ENCODE measurements around the gene CX3CR1.

CX3CR1 gene

GRCh38 chr3:39278616-39278935, 1.3 kb downstream of the CX3CR1 start:
- peaks cover 39% of the 10 kb centered on the region for H3K27me3 ChIP-seq (ENCODE audit: insufficient read depth, low read length)
- no peaks in the 10 kb centered on the region for H3K4me1 ChIP-seq (ENCODE audit: control insufficient read depth, insufficient read depth, low read length, unreplicated experiment)
- no peak overlapping the region for H3K27ac ChIP-seq (ENCODE audit: low read depth, low read length)

GRCh38 chr3:39277893-39278615, 1.8 kb downstream of the CX3CR1 start:
- Histone ChIP-seq H3K27me3 (ENCODE audit: insufficient read depth, low read length) (peaks cover 44% of the 10 kb centered on the region), H3K27ac (ENCODE audit: low read depth, low read length) (no peak overlapping the region), H3K79me2 (ENCODE audit: control insufficient read depth, insufficient read depth, low read length, unreplicated experiment) (no peaks in the 10 kb centered on the region), H2AFZ (ENCODE audit: low read length, unreplicated experiment) (no peak overlapping the region), H3K4me1 (ENCODE audit: control insufficient read depth, insufficient read depth, low read length, unreplicated experiment) (no peaks in the 10 kb centered on the region), H3K4me3 (ENCODE audit: low read depth, low read length) (no peak overlapping the region), H3K36me3 (ENCODE audit: insufficient read depth, low read length) (no peaks in the 10 kb centered on the region)

More at GRCh38 chr3:39278616-39278935, 1.3 kb downstream of the CX3CR1 start:
- no peaks in the 10 kb centered on the region for H3K79me2 ChIP-seq (ENCODE audit: control insufficient read depth, insufficient read depth, low read length, unreplicated experiment)
- H3K36me3 ChIP-seq (ENCODE audit: insufficient read depth, low read length), result no peaks in the 10 kb centered on the region
- H2AFZ ChIP-seq (ENCODE audit: low read length, unreplicated experiment), result no peak overlapping the region
- H3K4me3 ChIP-seq (ENCODE audit: low read depth, low read length), result no peak overlapping the region

GRCh38 chr3:39276746-39277145, 3.1 kb downstream of the CX3CR1 start:
- no peaks in the 10 kb centered on the region for H3K4me1 ChIP-seq (ENCODE audit: control insufficient read depth, insufficient read depth, low read length, unreplicated experiment)
- no peaks in the 10 kb centered on the region for H3K79me2 ChIP-seq (ENCODE audit: control insufficient read depth, insufficient read depth, low read length, unreplicated experiment)
- H3K4me3 ChIP-seq (ENCODE audit: low read depth, low read length), result no peak overlapping the region
- H3K27me3 ChIP-seq (ENCODE audit: insufficient read depth, low read length), result peaks cover 51% of the 10 kb centered on the region
- H3K36me3 ChIP-seq (ENCODE audit: insufficient read depth, low read length), result no peaks in the 10 kb centered on the region
- no peak overlapping the region for H3K27ac ChIP-seq (ENCODE audit: low read depth, low read length)
- H2AFZ ChIP-seq (ENCODE audit: low read length, unreplicated experiment), result no peak overlapping the region

GRCh38 chr3:39275963-39276593, 3.8 kb downstream of the CX3CR1 start:
- H3K36me3 ChIP-seq (ENCODE audit: insufficient read depth, low read length), result no peaks in the 10 kb centered on the region
- H3K4me1 ChIP-seq (ENCODE audit: control insufficient read depth, insufficient read depth, low read length, unreplicated experiment), result no peaks in the 10 kb centered on the region
- H3K27me3 ChIP-seq (ENCODE audit: insufficient read depth, low read length), result peaks cover 57% of the 10 kb centered on the region
- H3K4me3 ChIP-seq (ENCODE audit: low read depth, low read length), result no peak overlapping the region
- no peak overlapping the region for H3K27ac ChIP-seq (ENCODE audit: low read depth, low read length)
- H3K79me2 ChIP-seq (ENCODE audit: control insufficient read depth, insufficient read depth, low read length, unreplicated experiment), result no peaks in the 10 kb centered on the region
- H2AFZ ChIP-seq (ENCODE audit: low read length, unreplicated experiment), result no peak overlapping the region

- Histone ChIP-seq H2AFZ (ENCODE audit: low read length, unreplicated experiment) (no peak overlapping the region), H3K4me3 (ENCODE audit: low read depth, low read length) (no peak overlapping the region), H3K4me1 (ENCODE audit: control insufficient read depth, insufficient read depth, low read length, unreplicated experiment) (no peaks in the 10 kb centered on the region), H3K79me2 (ENCODE audit: control insufficient read depth, insufficient read depth, low read length, unreplicated experiment) (no peaks in the 10 kb centered on the region), H3K36me3 (ENCODE audit: insufficient read depth, low read length) (no peaks in the 10 kb centered on the region), H3K27ac (ENCODE audit: low read depth, low read length) (no peak overlapping the region), H3K27me3 (ENCODE audit: insufficient read depth, low read length) (peaks cover 65% of the 10 kb centered on the region)
Observed at GRCh38 chr3:39275052-39275451, 4.8 kb downstream of the CX3CR1 start.

GRCh38 chr3:39273119-39273518, 6.7 kb downstream of the CX3CR1 start:
- no peak overlapping the region for H2AFZ ChIP-seq (ENCODE audit: low read length, unreplicated experiment)
- peaks cover 77% of the 10 kb centered on the region for H3K27me3 ChIP-seq (ENCODE audit: insufficient read depth, low read length)
- no peak overlapping the region for H3K4me3 ChIP-seq (ENCODE audit: low read depth, low read length)
- no peaks in the 10 kb centered on the region for H3K36me3 ChIP-seq (ENCODE audit: insufficient read depth, low read length)
- H3K4me1 ChIP-seq (ENCODE audit: control insufficient read depth, insufficient read depth, low read length, unreplicated experiment), result no peaks in the 10 kb centered on the region
- no peaks in the 10 kb centered on the region for H3K79me2 ChIP-seq (ENCODE audit: control insufficient read depth, insufficient read depth, low read length, unreplicated experiment)
- no peak overlapping the region for H3K27ac ChIP-seq (ENCODE audit: low read depth, low read length)

GRCh38 chr3:39272191-39272590, 7.6 kb downstream of the CX3CR1 start:
- no peak overlapping the region for H2AFZ ChIP-seq (ENCODE audit: low read length, unreplicated experiment)
- H3K27me3 ChIP-seq (ENCODE audit: insufficient read depth, low read length), result peaks cover 77% of the 10 kb centered on the region
- no peaks in the 10 kb centered on the region for H3K4me1 ChIP-seq (ENCODE audit: control insufficient read depth, insufficient read depth, low read length, unreplicated experiment)
- H3K36me3 ChIP-seq (ENCODE audit: insufficient read depth, low read length), result no peaks in the 10 kb centered on the region
- no peak overlapping the region for H3K27ac ChIP-seq (ENCODE audit: low read depth, low read length)
- H3K79me2 ChIP-seq (ENCODE audit: control insufficient read depth, insufficient read depth, low read length, unreplicated experiment), result no peaks in the 10 kb centered on the region
- no peak overlapping the region for H3K4me3 ChIP-seq (ENCODE audit: low read depth, low read length)

- H3K4me3 ChIP-seq (ENCODE audit: low read depth, low read length), result no peak overlapping the region
- no peak overlapping the region for H3K27ac ChIP-seq (ENCODE audit: low read depth, low read length)
- H2AFZ ChIP-seq (ENCODE audit: low read length, unreplicated experiment), result no peak overlapping the region
- H3K27me3 ChIP-seq (ENCODE audit: insufficient read depth, low read length), result peaks cover 73% of the 10 kb centered on the region
- H3K4me1 ChIP-seq (ENCODE audit: control insufficient read depth, insufficient read depth, low read length, unreplicated experiment), result no peaks in the 10 kb centered on the region
- H3K36me3 ChIP-seq (ENCODE audit: insufficient read depth, low read length), result no peaks in the 10 kb centered on the region
- no peaks in the 10 kb centered on the region for H3K79me2 ChIP-seq (ENCODE audit: control insufficient read depth, insufficient read depth, low read length, unreplicated experiment)
Observed at GRCh38 chr3:39271363-39271914, 8.4 kb downstream of the CX3CR1 start.

- Histone ChIP-seq H3K4me3 (ENCODE audit: low read depth, low read length) (no peak overlapping the region), H3K4me1 (ENCODE audit: control insufficient read depth, insufficient read depth, low read length, unreplicated experiment) (no peaks in the 10 kb centered on the region), H3K27ac (ENCODE audit: low read depth, low read length) (no peak overlapping the region), H3K36me3 (ENCODE audit: insufficient read depth, low read length) (no peaks in the 10 kb centered on the region), H2AFZ (ENCODE audit: low read length, unreplicated experiment) (no peak overlapping the region), H3K27me3 (ENCODE audit: insufficient read depth, low read length) (peaks cover 77% of the 10 kb centered on the region), H3K79me2 (ENCODE audit: control insufficient read depth, insufficient read depth, low read length, unreplicated experiment) (no peaks in the 10 kb centered on the region)
Observed at GRCh38 chr3:39269528-39269927, 10.3 kb downstream of the CX3CR1 start.

GRCh38 chr3:39268549-39268900, 11.3 kb downstream of the CX3CR1 start:
- H2AFZ ChIP-seq (ENCODE audit: low read length, unreplicated experiment), result no peak overlapping the region
- no peak overlapping the region for H3K27ac ChIP-seq (ENCODE audit: low read depth, low read length)

More at GRCh38 chr3:39268549-39268900, 11.3 kb downstream of the CX3CR1 start:
- Histone ChIP-seq H3K4me3 (ENCODE audit: low read depth, low read length) (no peak overlapping the region), H3K27me3 (ENCODE audit: insufficient read depth, low read length) (peaks cover 81% of the 10 kb centered on the region), H3K4me1 (ENCODE audit: control insufficient read depth, insufficient read depth, low read length, unreplicated experiment) (no peaks in the 10 kb centered on the region), H3K79me2 (ENCODE audit: control insufficient read depth, insufficient read depth, low read length, unreplicated experiment) (no peaks in the 10 kb centered on the region), H3K36me3 (ENCODE audit: insufficient read depth, low read length) (no peaks in the 10 kb centered on the region)
